ENCODE data around the gene SYT2.

- no peak for TF ChIP-seq BACH2 (CRISPR knock-in tag; IDR thresholded peaks at IDR 0.05; ENCODE audit: borderline replicate concordance)
- no peak for TF ChIP-seq RARB (CRISPR knock-in tag; IDR thresholded peaks at IDR 0.05)
- no peak for TF ChIP-seq CSDC2 (CRISPR knock-in tag; IDR thresholded peaks at IDR 0.05)
- TF ChIP-seq PATZ1 (CRISPR knock-in tag; IDR thresholded peaks at IDR 0.05; ENCODE audit: borderline replicate concordance) = no peak
- TF ChIP-seq ZFP30 (CRISPR knock-in tag; IDR thresholded peaks at IDR 0.05) = no peak
- TF ChIP-seq ZNF8 (CRISPR knock-in tag; IDR thresholded peaks at IDR 0.05) = no peak
Measured at GRCh38 chr1:202565890-202566602, 144.2 kb downstream of the SYT2 start.

Measured in SK-N-SH treated with all-trans-retinoic acid at 6 μM for 48 hours (cell line).